HG03457 (cell line): ENCODE data around the gene PEAK1.
"Not testable (repeated sequence)": the region's sequence is repeated elsewhere in the genome, so short reads cannot be mapped to it uniquely, and the experiment has no call there.

ENCODE experiments used
- ATAC-seq: cut with Tn5 transposase; IDR thresholded peaks from one replicate; pipeline ENCODE4 v1.9.1; 2021; ENCODE audit warnings: moderate number of reproducible peaks; ENCODE audit not compliant: unreplicated experiment

Gene PEAK1

GRCh38 chr15:77239882-77240608 lies 179.9 kb downstream of the PEAK1 start:
- no peak for ATAC-seq

- ATAC-seq = no peak
Measured at GRCh38 chr15:77235566-77235965, 184.3 kb downstream of the PEAK1 start.

DNA sequence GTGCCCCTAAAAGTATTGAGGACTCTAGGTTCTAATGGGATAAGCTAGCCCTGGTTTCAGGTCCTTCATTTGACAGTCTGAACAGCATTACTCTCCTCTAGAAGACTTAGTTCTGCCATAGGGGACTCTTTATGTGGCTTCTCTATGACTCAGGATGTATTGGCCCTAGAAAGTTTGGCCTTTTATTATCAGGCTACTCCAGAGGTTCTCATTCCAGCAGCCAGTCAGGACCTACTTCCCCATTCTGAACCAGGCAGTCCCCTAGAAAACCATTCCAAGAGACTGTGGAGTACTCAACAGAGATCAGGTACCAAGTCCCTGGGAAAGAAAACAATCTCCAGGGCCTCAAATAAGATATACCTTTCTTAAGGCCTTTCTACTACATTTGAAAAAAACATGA lies 191.1 kb downstream of the PEAK1 start:
- ATAC-seq = no peak

DNA sequence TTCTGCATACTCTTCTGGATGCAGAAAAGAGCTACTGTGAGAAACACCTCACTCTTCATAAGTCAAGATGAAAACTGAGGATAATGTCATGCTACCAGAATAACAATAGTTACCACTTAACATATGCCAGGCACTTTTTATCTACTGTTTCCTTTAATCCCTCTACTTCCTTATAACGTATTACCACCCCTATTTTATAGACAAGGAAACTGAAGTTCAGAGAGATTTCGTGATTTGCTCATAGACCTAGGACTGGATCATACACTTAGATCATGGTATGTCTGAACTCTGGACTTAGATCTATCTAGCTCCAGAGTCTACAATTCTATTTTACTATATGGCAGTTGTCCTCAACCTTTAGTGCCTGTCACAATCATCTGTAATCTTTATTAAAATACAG lies 193.3 kb downstream of the PEAK1 start:
- ATAC-seq = no peak

DNA sequence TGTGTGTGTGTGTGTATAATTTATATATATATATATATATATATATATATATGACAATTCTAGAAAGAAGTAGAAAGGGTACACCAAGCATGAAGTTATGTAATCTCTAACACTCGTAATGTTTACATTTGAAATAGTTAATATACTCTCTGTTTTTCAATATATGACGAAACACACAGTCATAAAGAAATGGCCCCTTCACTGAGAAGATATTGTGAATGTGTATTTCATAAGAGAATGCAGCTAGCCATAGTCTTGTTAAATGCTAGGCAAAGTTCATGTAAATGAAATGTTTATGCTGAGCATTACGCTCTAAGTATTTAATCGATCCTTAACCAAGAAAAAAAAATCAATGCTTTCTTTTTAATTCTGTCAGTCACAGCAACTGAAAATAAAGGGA lies 194.3 kb downstream of the PEAK1 start:
- no peak for ATAC-seq

DNA sequence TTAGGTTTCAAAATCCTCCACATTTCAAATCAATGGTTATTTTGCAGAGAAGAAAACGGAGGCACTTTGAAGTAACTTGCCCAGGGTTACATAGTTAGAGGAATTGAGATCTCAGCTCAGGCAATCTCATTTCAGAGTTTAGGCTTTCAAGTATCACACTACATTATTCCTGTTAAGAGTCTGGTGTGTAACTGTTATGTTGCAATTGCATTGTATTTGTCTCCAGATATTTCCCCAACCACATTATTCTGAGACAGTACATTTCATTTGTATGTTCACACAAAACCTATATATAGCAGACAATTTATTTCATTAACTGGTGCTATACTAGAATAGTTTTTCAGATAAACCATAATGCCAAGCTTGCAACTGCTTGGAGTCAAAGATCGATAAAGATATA lies 194.8 kb downstream of the PEAK1 start:
- ATAC-seq = no peak

DNA sequence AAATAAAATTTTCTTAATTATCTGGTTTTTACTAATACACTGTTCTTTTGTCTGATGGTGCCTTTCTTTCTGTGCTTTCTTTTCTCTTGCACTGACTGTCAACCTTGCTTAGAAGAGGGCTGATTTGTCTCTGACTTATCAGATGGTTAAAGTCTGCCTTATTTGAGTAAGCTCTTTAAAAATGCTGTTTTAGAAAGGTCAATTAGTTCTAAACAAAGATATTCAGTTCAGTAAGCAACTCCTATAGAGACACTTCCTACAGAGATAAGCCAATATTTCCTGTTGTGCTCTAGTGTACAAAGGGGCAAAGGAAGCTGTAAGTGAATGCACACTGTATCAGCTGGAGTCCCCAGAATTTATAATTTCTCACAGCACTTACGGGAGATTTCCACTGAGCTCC lies 195.6 kb downstream of the PEAK1 start:
- no peak for ATAC-seq

DNA sequence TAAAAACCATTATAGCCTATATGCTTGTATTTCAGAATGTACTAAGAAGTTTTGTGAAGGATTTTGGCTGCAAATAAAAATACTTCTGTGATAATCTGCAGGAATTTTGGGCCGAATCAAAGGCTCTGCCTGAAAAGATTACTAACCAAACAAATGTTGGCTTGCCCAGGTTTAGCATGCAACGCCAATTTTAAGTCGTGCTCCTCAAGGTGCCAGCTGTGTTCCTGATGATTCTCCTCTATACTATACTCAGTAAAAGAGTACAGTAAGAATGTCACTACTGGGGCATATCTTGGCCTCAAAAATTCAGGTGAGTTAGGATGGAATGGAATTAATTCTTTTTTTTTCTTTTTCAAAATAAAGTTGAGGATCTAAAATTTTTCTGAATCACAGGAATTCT lies 198.2 kb downstream of the PEAK1 start:
- no peak for ATAC-seq

- ATAC-seq = no peak
Measured at GRCh38 chr15:77221174-77221573, 198.7 kb downstream of the PEAK1 start.

DNA sequence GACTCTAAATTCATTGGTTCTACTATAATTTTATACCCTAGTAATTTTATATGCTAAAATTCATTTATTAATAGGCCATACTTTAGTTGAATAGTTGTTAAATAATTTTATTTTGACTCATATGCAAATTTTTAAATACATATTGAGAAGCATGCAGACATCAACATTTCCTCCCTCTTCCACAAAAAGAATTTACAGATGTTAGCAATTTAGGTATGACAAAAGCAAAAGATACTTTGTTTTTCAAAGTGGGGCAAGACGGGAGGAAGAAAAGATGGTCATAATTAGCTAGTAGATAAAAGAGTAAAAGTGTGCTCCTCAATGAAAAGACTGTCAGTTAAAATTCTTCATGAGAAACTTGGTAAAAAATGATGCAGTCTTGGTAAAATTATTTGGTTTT lies 200.1 kb downstream of the PEAK1 start:
- no peak for ATAC-seq

DNA sequence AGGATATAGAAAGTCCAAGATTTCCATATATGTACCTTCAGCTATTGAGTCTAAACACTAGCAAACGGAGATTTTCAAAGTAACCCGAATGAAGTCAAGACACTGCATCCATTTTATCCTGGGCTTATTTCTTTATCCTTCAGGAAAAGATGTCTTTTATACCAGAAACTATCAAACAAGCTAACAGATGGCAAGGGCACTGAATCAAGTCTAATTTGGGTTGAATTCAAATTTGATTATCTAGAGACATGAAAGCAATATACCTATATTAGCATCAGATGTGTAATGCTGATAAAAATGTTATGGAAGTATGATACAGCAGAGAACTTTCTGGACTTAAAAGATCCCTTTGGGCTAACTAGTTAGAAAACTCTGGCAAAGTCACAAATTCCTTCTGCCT lies 210.7 kb downstream of the PEAK1 start:
- no peak for ATAC-seq

DNA sequence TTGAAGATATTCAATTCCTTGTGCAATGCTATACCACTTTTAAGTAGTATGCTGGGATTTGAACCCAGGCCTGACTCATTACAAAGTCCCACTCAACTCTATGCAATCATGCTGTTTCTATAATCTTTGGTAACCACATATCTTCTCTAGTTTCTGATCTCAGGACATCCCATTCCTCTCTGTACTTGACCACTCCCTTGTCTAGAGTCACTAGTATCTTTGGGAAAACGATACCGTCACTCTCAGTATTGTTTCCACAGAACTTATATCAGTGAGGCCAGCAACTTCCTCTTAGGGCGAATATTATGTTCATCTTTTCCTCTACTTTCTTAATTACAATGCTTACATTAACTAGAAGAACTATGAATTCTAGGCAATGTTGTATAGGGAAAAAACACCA lies 211.7 kb downstream of the PEAK1 start:
- ATAC-seq = no peak

GRCh38 chr15:77201665-77202064 lies 218.2 kb downstream of the PEAK1 start:
- ATAC-seq = no peak

GRCh38 chr15:77196381-77196780 lies 223.5 kb downstream of the PEAK1 start:
- no peak for ATAC-seq

DNA sequence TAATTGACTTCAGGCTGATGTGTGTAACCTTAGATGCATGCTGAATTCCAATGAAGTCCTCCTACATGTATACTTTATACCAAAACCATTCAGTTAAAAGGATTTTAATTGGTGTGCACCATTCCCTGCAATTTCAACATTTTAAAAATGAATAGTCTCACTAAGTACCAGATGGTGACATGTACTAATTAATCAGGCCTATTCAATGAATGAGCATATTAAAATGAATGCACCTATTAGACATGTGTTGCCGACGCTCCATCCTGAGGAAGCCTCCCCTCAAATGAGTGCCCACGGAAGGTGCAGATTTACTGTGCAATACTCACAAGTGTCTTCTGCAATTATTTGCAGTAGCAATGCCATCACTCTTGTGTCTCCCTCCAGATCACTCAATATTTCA lies 224.3 kb downstream of the PEAK1 start:
- no peak for ATAC-seq

- no peak for ATAC-seq
Measured at GRCh38 chr15:77192451-77192850, 227.5 kb downstream of the PEAK1 start.

GRCh38 chr15:77191230-77191834 lies 228.6 kb downstream of the PEAK1 start:
- ATAC-seq = no peak

GRCh38 chr15:77187751-77188464 lies 232.0 kb downstream of the PEAK1 start:
- ATAC-seq = no peak

DNA sequence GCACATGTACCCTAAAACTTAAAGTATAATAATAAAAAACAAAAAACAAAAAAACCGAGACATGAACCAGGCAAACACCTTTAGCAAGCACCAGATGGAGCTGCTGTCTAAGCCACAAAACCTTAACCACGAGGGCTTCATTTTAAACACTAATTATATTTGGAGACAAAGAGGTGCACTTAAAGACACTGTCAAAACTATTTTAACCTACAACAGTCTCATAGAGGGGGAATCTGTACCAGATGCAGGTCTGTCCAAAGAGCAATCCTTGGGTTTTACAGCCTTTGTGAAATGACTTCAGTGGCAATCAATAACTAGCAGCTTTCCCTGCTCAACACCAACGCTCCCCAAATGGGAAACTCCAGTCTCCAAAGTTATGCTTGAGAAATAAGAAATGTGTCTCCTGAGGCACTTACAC lies 233.3 kb downstream of the PEAK1 start:
- ATAC-seq = no peak

GRCh38 chr15:77185242-77185785 lies 234.6 kb downstream of the PEAK1 start:
- no peak for ATAC-seq

GRCh38 chr15:77184352-77184751 lies 235.6 kb downstream of the PEAK1 start:
- not testable (repeated sequence) for ATAC-seq

GRCh38 chr15:77183066-77183465 lies 236.8 kb downstream of the PEAK1 start:
- no peak for ATAC-seq
